Measurements from ENCODE around the gene ZBTB18. TPM values are rescaled to one million over a fixed set of nuclear protein-coding genes. Genes with fewer than 3 reads are reported as not detected.
"Not testable (repeated sequence)": the region's sequence is repeated elsewhere in the genome, so short reads cannot be mapped to it uniquely, and the experiment has no call there.

ZBTB18 gene
- total RNA-seq, 1 donor from 2014 or later: 14.4 TPM

GRCh38 chr1:244042293-244042692 lies 8.8 kb upstream of the ZBTB18 start:
- DNase-seq: no peak

DNA sequence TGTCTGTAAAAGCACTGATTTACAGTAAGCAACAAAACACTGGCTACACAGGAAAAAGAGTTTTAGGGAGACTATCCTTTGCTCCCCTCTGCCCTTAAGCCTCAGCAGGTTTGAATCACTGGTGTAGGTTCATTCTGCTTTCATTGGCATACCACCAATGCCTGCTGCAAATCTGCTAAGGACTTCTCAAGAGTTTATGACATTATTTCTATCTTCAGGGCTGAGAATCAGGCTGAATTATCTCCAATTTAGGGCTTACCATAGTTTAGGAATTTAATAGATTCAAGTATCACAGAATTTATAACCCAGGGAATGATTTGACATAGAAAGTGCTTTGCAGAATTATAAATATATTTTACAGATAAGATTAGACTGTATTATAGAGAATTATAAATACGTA lies 6.7 kb upstream of the ZBTB18 start:
- DNase-seq: no peak

- not testable (repeated sequence) for DNase-seq
Measured at GRCh38 chr1:244046254-244046653, 4.8 kb upstream of the ZBTB18 start.

DNA sequence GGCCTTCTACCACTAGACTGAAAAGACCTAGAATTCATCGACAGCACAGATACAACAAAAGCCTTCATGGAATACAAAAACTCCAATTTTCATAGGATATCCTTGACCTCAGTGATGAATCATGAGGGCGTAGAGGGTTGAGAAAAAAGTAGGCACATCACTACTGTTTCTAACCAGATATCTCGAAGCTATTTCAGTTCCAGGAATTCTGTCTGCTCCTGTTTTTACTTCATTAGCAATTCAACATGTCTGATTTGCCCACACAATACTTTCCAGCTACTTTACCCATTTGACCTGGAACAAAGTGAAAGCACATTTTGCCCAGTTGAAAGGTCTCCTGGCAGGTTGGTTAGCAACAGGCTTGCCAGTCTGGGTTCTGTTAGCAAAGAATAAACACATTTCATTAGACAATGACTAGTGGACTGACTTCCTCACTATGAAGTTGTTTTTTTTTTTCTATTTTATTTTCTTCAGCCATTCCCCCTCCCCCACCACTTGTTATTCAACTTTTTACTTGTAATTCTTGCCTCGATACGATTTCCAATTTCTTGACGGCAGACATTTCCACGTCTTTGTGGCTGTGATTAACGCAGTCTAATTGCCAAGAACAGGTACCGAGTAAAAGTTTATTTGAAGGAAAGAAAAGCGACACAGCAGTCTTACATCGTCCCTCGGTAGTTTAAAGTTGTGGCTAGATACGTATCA lies 4.0 kb upstream of the ZBTB18 start:
- no peak for DNase-seq

GRCh38 chr1:244047621-244048255 lies 3.3 kb upstream of the ZBTB18 start:
- DNase-seq: peak; percentile 47

GRCh38 chr1:244048256-244049161 lies 2.6 kb upstream of the ZBTB18 start:
- peak; percentile 99 for DNase-seq

DNA sequence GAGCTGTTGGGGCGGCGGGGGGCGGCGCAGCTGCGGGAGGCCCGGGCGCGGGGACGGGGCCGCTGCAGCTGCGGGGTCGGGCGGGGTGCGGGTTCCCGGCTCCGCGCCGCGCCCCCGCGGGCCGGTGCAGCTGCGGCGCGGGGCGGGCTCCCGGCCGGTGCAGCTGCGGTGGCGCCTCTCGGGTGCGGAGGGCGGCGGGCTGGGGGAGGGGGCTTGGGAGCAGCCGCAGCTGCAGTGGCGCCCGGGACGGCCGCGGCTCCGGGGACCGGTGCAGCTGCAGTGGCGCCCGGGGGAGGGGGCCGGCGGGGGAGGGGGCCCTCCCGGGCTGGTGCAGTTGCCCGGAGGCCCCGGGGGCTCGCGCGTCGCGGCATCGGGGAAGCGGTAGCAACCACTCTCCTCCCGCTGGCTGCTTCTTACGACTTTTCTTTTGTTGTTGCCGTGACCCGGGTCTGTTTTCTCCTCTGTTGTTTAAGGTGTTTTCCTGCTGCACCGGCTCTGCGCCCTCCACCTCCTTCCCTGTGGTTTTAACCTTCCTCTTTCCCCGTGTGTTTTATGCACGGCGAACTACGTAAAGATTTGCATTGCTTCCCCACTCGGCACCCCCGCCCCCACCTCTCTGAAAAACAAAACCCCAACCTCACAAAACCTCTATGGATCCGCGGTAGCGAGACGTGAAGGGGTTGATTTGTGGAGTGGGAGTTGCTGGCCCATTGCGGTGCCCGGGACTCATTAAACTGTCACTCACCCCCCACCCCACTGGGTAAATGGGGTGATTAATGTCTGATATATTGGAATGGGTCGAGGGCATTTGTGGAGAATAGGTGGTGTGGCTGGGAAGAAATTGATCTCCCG lies 1.7 kb upstream of the ZBTB18 start:
- no peak for DNase-seq

GRCh38 chr1:244050014-244050834 lies 859 bp upstream of the ZBTB18 start:
- DNase-seq: no peak

DNA sequence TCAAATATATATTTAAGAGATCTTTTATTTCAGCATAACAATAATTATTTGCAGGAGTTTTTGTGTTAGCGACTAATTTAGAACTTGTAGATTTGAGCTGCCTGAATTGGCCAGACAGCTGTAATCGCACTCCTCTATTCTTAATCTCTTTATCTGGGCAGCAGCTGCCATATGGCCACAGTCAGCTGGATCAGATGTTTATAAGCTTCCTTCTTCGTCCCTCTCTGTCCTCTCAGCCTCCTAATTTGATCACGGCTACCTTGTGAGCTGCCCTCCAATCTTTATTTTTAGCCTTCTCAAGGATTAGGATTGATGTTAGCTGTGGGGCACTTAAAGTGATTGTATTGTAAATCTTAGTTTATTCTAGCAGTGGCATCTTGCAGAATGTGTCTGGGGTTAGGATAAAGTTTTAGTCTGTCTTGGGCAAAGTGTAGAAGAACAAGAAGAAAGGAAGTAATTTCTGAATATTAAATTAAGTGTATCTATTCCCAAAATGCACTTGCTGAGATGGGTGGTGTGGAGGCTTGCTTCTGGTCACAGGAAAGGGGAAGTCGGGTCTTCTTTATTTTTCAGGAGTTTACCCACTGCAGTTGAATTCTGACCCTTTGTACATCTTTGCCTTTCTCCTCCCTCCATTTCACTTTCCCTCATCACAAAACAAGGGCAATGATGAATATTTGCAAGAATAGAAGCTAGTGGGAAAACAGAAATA lies 1.1 kb downstream of the ZBTB18 start:
- DNase-seq: no peak

GRCh38 chr1:244052728-244053312 lies 1.7 kb downstream of the ZBTB18 start:
- DNase-seq: no peak

DNA sequence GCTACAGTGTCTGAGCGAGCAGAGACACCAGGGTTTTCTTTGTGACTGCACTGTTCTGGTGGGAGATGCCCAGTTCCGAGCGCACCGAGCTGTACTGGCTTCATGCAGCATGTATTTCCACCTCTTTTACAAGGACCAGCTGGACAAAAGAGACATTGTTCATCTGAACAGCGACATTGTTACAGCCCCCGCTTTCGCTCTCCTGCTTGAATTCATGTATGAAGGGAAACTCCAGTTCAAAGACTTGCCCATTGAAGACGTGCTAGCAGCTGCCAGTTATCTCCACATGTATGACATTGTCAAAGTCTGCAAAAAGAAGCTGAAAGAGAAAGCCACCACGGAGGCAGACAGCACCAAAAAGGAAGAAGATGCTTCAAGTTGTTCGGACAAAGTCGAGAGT lies 2.7 kb downstream of the ZBTB18 start:
- DNase-seq: no peak

- DNase-seq: no peak
Measured at GRCh38 chr1:244054247-244054923, 3.3 kb downstream of the ZBTB18 start.

DNA sequence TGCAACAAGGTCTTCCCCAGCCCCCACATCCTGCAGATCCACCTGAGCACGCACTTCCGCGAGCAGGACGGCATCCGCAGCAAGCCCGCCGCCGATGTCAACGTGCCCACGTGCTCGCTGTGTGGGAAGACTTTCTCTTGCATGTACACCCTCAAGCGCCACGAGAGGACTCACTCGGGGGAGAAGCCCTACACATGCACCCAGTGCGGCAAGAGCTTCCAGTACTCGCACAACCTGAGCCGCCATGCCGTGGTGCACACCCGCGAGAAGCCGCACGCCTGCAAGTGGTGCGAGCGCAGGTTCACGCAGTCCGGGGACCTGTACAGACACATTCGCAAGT lies 3.8 kb downstream of the ZBTB18 start:
- no peak for DNase-seq

DNA sequence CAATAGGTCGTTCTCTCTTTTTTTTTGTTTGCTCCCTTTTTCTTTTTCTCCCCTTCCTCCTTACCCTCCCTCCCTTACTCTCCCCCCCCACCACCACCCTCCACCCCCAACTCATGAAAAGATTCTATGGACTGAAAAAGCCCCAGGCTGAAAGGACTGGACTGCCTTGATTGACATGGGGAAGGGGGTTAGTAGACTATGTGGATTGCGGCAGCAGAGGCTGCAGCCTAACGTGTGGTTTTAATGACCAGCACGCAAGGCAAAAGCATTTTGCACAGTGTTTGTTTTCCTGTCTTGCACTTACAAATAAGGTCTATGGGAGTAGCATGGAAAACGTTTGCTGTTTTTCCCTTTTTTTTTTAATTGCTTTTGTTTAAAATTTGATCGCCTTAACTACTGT lies 5.5 kb downstream of the ZBTB18 start:
- no peak for DNase-seq

DNA sequence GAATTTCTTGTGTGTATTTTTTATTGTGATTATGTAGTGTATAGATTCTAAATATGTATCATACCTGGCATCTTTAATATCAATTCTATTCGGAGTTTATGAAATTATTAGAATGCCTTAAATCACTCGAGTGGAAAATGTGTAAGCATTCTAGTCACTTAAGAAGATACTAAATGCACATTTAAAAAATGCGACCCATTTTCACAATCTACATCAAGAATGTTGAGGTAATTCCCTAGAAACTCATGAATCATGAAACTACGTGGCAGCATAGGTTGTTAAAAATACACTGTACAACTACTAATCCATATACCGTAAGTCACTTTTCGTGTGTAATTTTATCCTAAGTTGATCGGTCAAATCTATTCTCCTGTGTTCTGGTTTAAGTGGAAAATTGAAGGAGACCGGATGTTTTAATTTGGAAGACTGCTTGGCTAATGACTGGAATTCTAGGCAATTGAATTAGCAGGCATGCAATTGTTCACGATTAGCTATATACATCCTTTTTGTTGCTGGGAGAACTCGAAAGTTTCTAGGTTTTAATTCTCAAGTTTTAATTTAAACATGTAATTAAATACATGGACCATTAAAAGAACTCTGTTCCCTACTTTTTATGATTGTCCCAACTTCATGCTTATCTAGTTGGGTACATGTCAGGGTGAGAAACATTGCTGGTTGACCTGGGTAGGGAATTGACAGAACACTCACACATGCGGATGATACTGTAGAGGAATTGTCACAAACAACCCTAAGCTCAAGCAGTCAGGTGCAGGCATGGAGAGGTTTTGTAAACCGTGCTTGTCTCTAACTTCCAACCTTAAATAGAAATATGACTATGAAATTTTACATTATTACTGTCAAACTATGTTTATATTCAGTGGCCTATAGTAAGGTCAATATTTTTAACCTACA lies 6.6 kb downstream of the ZBTB18 start:
- DNase-seq: no peak

GRCh38 chr1:244060117-244060516 lies 9.0 kb downstream of the ZBTB18 start:
- no peak for DNase-seq

GRCh38 chr1:244060686-244061085 lies 9.6 kb downstream of the ZBTB18 start:
- DNase-seq: no peak

DNA sequence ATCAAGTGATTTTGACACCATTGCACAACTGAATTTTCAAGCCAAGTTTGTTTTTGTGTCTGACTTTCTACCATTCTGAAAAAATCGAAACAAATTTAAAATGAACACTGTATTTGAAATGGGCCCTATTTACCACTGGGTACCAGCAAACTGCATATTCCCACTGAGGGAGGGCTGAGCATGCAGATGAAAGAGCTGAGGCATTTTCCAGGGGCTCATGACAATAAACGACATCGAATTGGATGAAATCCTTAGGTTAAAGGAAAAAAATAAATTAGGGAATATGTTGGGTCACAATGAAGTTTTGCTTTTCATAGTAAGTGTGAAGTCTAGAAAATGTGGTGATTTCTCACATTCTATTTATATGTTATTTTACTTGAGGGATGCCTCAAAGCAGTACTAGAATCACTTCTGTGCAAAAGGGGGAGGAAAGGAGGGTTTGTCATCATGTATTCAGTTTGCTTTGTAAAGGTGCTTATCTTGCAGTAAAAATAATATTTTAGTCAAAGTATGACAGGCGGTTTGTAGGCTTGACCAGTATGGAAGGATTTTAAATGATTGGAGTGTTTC lies 11.2 kb downstream of the ZBTB18 start:
- no peak for DNase-seq

All from skin of body (tissue), 2 donors.